SK-N-SH (cell line): ENCODE measurements around the gene SHH.

Experiments used
- ELF1 ChIP-seq: IDR thresholded peaks from 2 replicates; pipeline ENCODE4 v1.4.0; 2012
- TF ChIP-seq, protein P1 (sequence below): fragments of 200-600 bp; sonication (generic); IDR thresholded peaks from 2 replicates; pipeline ENCODE4 v1.6.1; 2017; ENCODE audit warnings: antibody characterized with exemption, mild to moderate bottlenecking, moderate library complexity

DNA sequence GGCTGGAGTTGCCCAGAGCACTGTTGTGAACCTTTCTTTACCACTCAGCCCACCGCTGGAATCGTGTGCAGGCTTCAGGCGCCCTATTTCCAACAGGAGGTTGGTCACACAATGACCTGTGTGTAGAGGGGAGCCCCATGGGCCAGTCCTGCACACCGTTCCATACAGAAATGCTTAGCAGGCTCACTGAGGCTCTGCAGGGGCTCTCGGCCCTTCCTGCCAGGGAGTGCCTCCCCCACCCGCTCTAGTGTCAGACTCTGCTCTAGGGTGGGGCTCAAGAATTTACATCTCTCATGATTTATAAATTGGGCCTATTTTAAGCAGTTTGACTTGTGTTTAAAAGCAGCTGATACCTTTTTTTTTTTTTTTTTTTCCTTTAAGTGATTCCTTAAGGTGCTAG is 42.0 kb downstream of the SHH start:
- no peak for TF ChIP-seq ELF1
- TF ChIP-seq, protein P1, sequence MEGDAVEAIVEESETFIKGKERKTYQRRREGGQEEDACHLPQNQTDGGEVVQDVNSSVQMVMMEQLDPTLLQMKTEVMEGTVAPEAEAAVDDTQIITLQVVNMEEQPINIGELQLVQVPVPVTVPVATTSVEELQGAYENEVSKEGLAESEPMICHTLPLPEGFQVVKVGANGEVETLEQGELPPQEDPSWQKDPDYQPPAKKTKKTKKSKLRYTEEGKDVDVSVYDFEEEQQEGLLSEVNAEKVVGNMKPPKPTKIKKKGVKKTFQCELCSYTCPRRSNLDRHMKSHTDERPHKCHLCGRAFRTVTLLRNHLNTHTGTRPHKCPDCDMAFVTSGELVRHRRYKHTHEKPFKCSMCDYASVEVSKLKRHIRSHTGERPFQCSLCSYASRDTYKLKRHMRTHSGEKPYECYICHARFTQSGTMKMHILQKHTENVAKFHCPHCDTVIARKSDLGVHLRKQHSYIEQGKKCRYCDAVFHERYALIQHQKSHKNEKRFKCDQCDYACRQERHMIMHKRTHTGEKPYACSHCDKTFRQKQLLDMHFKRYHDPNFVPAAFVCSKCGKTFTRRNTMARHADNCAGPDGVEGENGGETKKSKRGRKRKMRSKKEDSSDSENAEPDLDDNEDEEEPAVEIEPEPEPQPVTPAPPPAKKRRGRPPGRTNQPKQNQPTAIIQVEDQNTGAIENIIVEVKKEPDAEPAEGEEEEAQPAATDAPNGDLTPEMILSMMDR = no peak
